Colonic mucosa (tissue), 4 donors: ENCODE measurements around the gene CCDC7. TPM values are rescaled to one million over a fixed set of nuclear protein-coding genes. Genes with fewer than 3 reads are reported as not detected.

Source experiments
- DNase-seq: peaks from one replicate; pipeline ENCODE4 v3.0.0-alpha.2; 2020
- H3K27ac ChIP-seq: fragments of 200-600 bp; one replicate; pipeline ENCODE4 v1.8.0; 2021
- H3K27me3 ChIP-seq: fragments of 200-600 bp; one replicate; pipeline ENCODE4 v1.8.0; 2021
- H3K36me3 ChIP-seq: fragments of 200-600 bp; one replicate; pipeline ENCODE4 v1.8.0; 2021
- H3K4me1 ChIP-seq: fragments of 200-600 bp; one replicate; pipeline ENCODE4 v1.8.0; 2021; ENCODE audit warnings: mild to moderate bottlenecking
- H3K4me3 ChIP-seq: fragments of 200-600 bp; one replicate; pipeline ENCODE4 v1.8.0; 2021
- H3K9ac ChIP-seq, 2 donors: one replicate each; pipeline ENCODE4 v1.7.0; 2013; ENCODE audit warnings: control low read depth in 2 of 2, low read depth in 2 of 2, low read length in 2 of 2
- H3K9me3 ChIP-seq: fragments of 200-600 bp; one replicate; pipeline ENCODE4 v1.8.0; 2021
- CTCF ChIP-seq: fragments of 200-600 bp; IDR thresholded peaks from one replicate; pipeline ENCODE4 v1.8.0; 2022; ENCODE audit warnings: antibody characterized with exemption, mild to moderate bottlenecking
- intact Hi-C: fragments of 100-400 bp; cut with DNase I; formaldehyde crosslinking; loops from one replicate; pipeline ENCODE4 v1.14.1; 2022
- total RNA-seq, 2 donors: library from RNA; stranded (reverse); fragmentation: NEBNext Ultra II Directional in 1 of 2; extraction: Animal tissue kit (Norgen Biotek cat#: 25700) in 1 of 2; gene quantifications; one replicate each; pipeline ENCODE4 v1.2.1, GENCODE V29; 2021
- donor health status: healthy.
- donor health status: DM: no; HTN: no; CAD: no.
- donor health status: DM: no; HTN: no; CAD: no.

The CCDC7 gene
- total RNA-seq, 2 donors from 2014 or later, result 9.9 TPM

DNA sequence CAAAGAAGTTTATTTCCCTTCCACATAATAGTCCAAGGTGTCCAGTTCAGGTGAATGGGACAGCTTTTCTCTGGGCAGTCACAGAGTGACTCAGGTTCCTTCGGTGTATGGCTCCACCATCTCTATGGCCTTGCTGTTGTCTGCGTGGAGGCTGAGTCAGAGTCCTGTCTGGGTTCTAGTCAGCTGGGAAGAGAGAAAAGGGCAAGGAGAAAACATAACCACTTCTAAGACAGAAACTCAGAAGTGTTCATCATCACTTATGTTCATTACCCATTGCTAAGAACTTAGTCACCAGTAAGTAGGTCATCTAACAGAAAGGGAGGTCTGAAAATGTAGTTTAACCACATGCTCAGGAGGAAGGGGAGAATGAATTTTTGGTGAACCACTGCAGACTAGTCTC lies 32.4 kb upstream of the CCDC7 start:
- H3K27ac ChIP-seq, result no peak overlapping the region
- H3K4me1 ChIP-seq, result no peaks in the 10 kb centered on the region
- no peak for TF ChIP-seq CTCF
- H3K9me3 ChIP-seq, result no peaks in the 10 kb centered on the region
- H3K27me3 ChIP-seq, result no peaks in the 10 kb centered on the region
- no peaks in the 10 kb centered on the region for H3K36me3 ChIP-seq
- H3K9ac ChIP-seq, result no peak overlapping the region
- no peak for DNase-seq
- intact Hi-C loops, result no loop called here
- H3K4me3 ChIP-seq, result no peak overlapping the region

DNA sequence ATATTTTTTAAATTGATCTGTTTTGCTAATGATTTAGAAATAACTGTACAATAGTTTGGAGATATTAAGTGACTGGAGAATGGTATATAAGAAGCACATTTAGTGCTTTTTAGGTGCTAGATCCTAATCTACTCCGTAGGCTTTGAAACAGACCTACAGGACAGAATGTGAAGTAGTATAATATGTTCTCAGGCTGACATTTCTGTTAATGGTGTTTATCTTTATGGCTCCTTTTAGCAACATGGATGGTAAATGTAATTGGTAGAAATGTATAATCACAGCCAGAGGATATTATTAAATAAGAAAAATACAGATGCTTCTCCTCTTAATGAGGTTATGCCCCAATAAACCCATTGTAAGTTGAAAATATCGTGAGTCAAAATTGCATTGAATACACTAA lies 30.6 kb upstream of the CCDC7 start:
- no peak for DNase-seq
- TF ChIP-seq CTCF, result no peak
- Histone ChIP-seq H3K9me3 (no peaks in the 10 kb centered on the region), H3K36me3 (no peaks in the 10 kb centered on the region), H3K4me1 (no peaks in the 10 kb centered on the region), H3K9ac (no peak overlapping the region), H3K27ac (no peak overlapping the region), H3K4me3 (no peak overlapping the region), H3K27me3 (no peaks in the 10 kb centered on the region)
- intact Hi-C loops, result no loop called here

DNA sequence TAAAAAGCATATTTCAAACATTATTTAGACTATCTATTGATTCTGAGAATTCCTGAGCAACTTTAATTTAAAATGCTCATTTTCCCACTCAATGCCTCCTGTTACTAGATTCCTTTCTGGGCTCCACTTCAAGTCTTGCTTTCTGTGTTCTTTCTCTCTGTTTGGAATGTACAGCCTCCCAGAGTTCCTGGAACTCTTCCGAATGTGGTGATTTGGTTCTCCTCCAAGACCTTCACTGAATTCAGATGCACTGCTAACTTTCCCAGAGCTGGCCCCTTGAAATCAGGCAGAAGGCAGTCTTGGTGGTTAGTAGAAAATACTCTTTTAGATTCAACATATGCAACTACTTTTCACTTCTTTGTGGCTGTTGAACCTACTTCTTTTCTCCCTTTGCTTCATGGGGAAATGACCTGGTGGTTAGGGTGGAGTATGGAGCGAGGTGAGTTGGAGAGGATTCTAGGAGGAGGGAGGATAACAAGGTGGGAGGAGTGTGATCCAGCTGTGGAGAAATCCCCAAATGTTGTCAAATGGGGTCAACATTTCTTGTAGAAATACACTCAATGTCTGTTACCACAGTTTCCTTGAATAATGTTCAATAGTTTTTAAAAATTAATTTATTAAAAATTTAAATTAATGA lies 27.9 kb upstream of the CCDC7 start:
- no peaks in the 10 kb centered on the region for H3K9me3 ChIP-seq
- intact Hi-C loops, result no loop called here
- H3K36me3 ChIP-seq, result no peaks in the 10 kb centered on the region
- no peak overlapping the region for H3K4me3 ChIP-seq
- no peak overlapping the region for H3K27ac ChIP-seq
- no peak overlapping the region for H3K9ac ChIP-seq
- DNase-seq, result no peak
- H3K4me1 ChIP-seq, result no peaks in the 10 kb centered on the region
- TF ChIP-seq CTCF, result no peak
- no peaks in the 10 kb centered on the region for H3K27me3 ChIP-seq

GRCh38 chr10:32418572-32418971 lies 27.4 kb upstream of the CCDC7 start:
- no peak overlapping the region for H3K4me3 ChIP-seq
- DNase-seq, result no peak
- no peak overlapping the region for H3K27ac ChIP-seq
- intact Hi-C loops, result no loop called here
- no peaks in the 10 kb centered on the region for H3K4me1 ChIP-seq
- no peaks in the 10 kb centered on the region for H3K27me3 ChIP-seq
- H3K9me3 ChIP-seq, result no peaks in the 10 kb centered on the region
- H3K36me3 ChIP-seq, result no peaks in the 10 kb centered on the region
- H3K9ac ChIP-seq, result no peak overlapping the region
- no peak for TF ChIP-seq CTCF

GRCh38 chr10:32419615-32420014 lies 26.3 kb upstream of the CCDC7 start:
- no peaks in the 10 kb centered on the region for H3K9me3 ChIP-seq
- H3K9ac ChIP-seq, result no peak overlapping the region
- no peak for DNase-seq
- H3K27ac ChIP-seq, result no peak overlapping the region
- TF ChIP-seq CTCF, result no peak
- no peaks in the 10 kb centered on the region for H3K4me1 ChIP-seq
- no peak overlapping the region for H3K4me3 ChIP-seq
- no peaks in the 10 kb centered on the region for H3K36me3 ChIP-seq
- intact Hi-C loops, result no loop called here
- no peaks in the 10 kb centered on the region for H3K27me3 ChIP-seq
